Activated gamma-delta T cell treated with Interleukin-2 at 50 U/mL for 16 hours (primary cell): ENCODE measurements around the gene TBC1D14.
A peak's percentile ranks its signal among the peaks of the same experiment; 100 is the strongest.
"Not testable (repeated sequence)": the region's sequence is repeated elsewhere in the genome, so short reads cannot be mapped to it uniquely, and the experiment has no call there.

Experiments
- DNase-seq: peaks from one replicate; pipeline ENCODE4 v3.0.0-alpha.2; 2020

TBC1D14 gene

GRCh38 chr4:6910960-6911874, 1.6 kb downstream of the TBC1D14 start:
- DNase-seq = no peak

GRCh38 chr4:6911917-6912316, 2.3 kb downstream of the TBC1D14 start:
- not testable (repeated sequence) for DNase-seq

- no peak for DNase-seq
Measured at GRCh38 chr4:6912441-6912840, 2.8 kb downstream of the TBC1D14 start.

GRCh38 chr4:6913350-6913905, 3.8 kb downstream of the TBC1D14 start:
- DNase-seq = no peak

GRCh38 chr4:6914448-6914847, 4.8 kb downstream of the TBC1D14 start:
- no peak for DNase-seq

GRCh38 chr4:6915041-6916005, 5.7 kb downstream of the TBC1D14 start:
- DNase-seq = no peak

- no peak for DNase-seq
Measured at GRCh38 chr4:6916069-6916586, 6.5 kb downstream of the TBC1D14 start.

- peak; percentile 52 for DNase-seq
Measured at GRCh38 chr4:6916587-6917460, 7.2 kb downstream of the TBC1D14 start.

GRCh38 chr4:6917461-6918271, 8.0 kb downstream of the TBC1D14 start:
- DNase-seq = peak; percentile 24

GRCh38 chr4:6918338-6918737, 8.7 kb downstream of the TBC1D14 start:
- no peak for DNase-seq

- DNase-seq = no peak
Measured at GRCh38 chr4:6920171-6920570, 10.5 kb downstream of the TBC1D14 start.

GRCh38 chr4:6923507-6923906, 13.9 kb downstream of the TBC1D14 start:
- no peak for DNase-seq

GRCh38 chr4:6924361-6924779, 14.7 kb downstream of the TBC1D14 start:
- DNase-seq = no peak

- DNase-seq = no peak
Measured at GRCh38 chr4:6925357-6925836, 15.8 kb downstream of the TBC1D14 start.

- DNase-seq = no peak
Measured at GRCh38 chr4:6926081-6926480, 16.5 kb downstream of the TBC1D14 start.

GRCh38 chr4:6926681-6927478, 17.3 kb downstream of the TBC1D14 start:
- peak; percentile 45 for DNase-seq

- no peak for DNase-seq
Measured at GRCh38 chr4:6928081-6928480, 18.5 kb downstream of the TBC1D14 start.

- DNase-seq = no peak
Measured at GRCh38 chr4:6929339-6929811, 19.7 kb downstream of the TBC1D14 start.

GRCh38 chr4:6929812-6930464, 20.3 kb downstream of the TBC1D14 start:
- DNase-seq = no peak
